ENCODE data around the gene SMG9. TPM values are rescaled to one million over a fixed set of nuclear protein-coding genes. Genes with fewer than 3 reads are reported as not detected.

Gene SMG9
- total RNA-seq, 6 experiments from 2014 or later, result 6.5 to 13.5 (median 9.8) TPM

- intact Hi-C loops (cut with DNase I), result no loop called here
- Histone ChIP-seq H3K4me1 (no peaks in the 10 kb centered on the region), H3K4me3 (no peak overlapping the region), H3K27ac (no peak overlapping the region), H3K9me3 (no peaks in the 10 kb centered on the region), H3K27me3 (no peaks in the 10 kb centered on the region), H3K36me3 (peaks cover 0 to 47% (median 12%) of the 10 kb centered on the region in 4 donors)
- TF ChIP-seq POLR2A (IDR thresholded peaks at IDR 0.05), result no peak
- DNase-seq, result no peak
- ATAC-seq, result no peak
Measured at GRCh38 chr19:43735957-43736356, 18.8 kb downstream of the SMG9 start.

GRCh38 chr19:43735013-43735412 lies 19.7 kb downstream of the SMG9 start:
- H3K36me3 ChIP-seq, result peaks cover 0 to 45% (median 8%) of the 10 kb centered on the region in 4 donors

GRCh38 chr19:43731846-43732245 lies 22.9 kb downstream of the SMG9 start:
- H3K36me3 ChIP-seq, result peaks cover 0 to 24% (median 4%) of the 10 kb centered on the region in 4 donors
- H3K27ac ChIP-seq, result no peak overlapping the region
- H3K4me3 ChIP-seq, result no peak overlapping the region
- no peak for TF ChIP-seq CTCF (IDR thresholded peaks at IDR 0.05)
- TF ChIP-seq POLR2A (IDR thresholded peaks at IDR 0.05), result no peak
- no peak for DNase-seq
- H3K4me1 ChIP-seq, result no peaks in the 10 kb centered on the region
- WGBS (ENCODE audit: insufficient coverage, low coverage, low lambda C conversion rate, missing lambda C conversion rate), result no CpG with 5 or more reads among the region's 1 CpG
- intact Hi-C loops (cut with DNase I), result no loop called here
- no peaks in the 10 kb centered on the region for H3K9me3 ChIP-seq
- no peak for ATAC-seq
- no peaks in the 10 kb centered on the region for H3K27me3 ChIP-seq

More at GRCh38 chr19:43735013-43735412, 19.7 kb downstream of the SMG9 start:
- Histone ChIP-seq H3K9me3 (no peaks in the 10 kb centered on the region), H3K27me3 (no peaks in the 10 kb centered on the region), H3K27ac (no peak overlapping the region), H3K4me3 (no peak overlapping the region), H3K4me1 (no peaks in the 10 kb centered on the region)
- WGBS (ENCODE audit: insufficient coverage, low coverage, low lambda C conversion rate, missing lambda C conversion rate), result 98% methylated on average over 6 of the region's 6 CpGs
- TF ChIP-seq POLR2A (IDR thresholded peaks at IDR 0.05) (no peak), CTCF (IDR thresholded peaks at IDR 0.05) (no peak)
- intact Hi-C loops (cut with DNase I), result no loop called here
- no peak for ATAC-seq
- DNase-seq, result no peak

GRCh38 chr19:43731346-43731745 lies 23.4 kb downstream of the SMG9 start:
- no CpG with 5 or more reads among the region's 14 CpGs for WGBS (ENCODE audit: insufficient coverage, low coverage, low lambda C conversion rate, missing lambda C conversion rate)
- intact Hi-C loops (cut with DNase I), result no loop called here
- Histone ChIP-seq H3K4me1 (no peaks in the 10 kb centered on the region), H3K27me3 (no peaks in the 10 kb centered on the region), H3K4me3 (no peak overlapping the region), H3K27ac (no peak overlapping the region), H3K36me3 (peaks cover 0 to 24% (median 2%) of the 10 kb centered on the region in 4 donors), H3K9me3 (no peaks in the 10 kb centered on the region)
- ATAC-seq (peak in 1 of 4 donors; percentile 11), DNase-seq (no peak)
- no peak for TF ChIP-seq CTCF (IDR thresholded peaks at IDR 0.05)
- no peak for TF ChIP-seq POLR2A (IDR thresholded peaks at IDR 0.05)

GRCh38 chr19:43729919-43730318 lies 24.8 kb downstream of the SMG9 start:
- H3K9me3 ChIP-seq, result no peaks in the 10 kb centered on the region
- WGBS (ENCODE audit: insufficient coverage, low coverage, low lambda C conversion rate, missing lambda C conversion rate), result 100% methylated on average over 2 of the region's 5 CpGs
- H3K36me3 ChIP-seq, result peaks cover 0 to 24% (median 2%) of the 10 kb centered on the region in 4 donors
- ATAC-seq (no peak), DNase-seq (no peak)
- intact Hi-C loops (cut with DNase I), result no loop called here
- no peaks in the 10 kb centered on the region for H3K27me3 ChIP-seq
- TF ChIP-seq POLR2A (IDR thresholded peaks at IDR 0.05) (no peak), CTCF (IDR thresholded peaks at IDR 0.05) (no peak)
- no peaks in the 10 kb centered on the region for H3K4me1 ChIP-seq
- no peak overlapping the region for H3K4me3 ChIP-seq
- H3K27ac ChIP-seq, result no peak overlapping the region

Data from right lobe of liver (tissue), 6 donors.